Naive thymus-derived CD4-positive, alpha-beta T cell (primary cell): ENCODE data around the gene INPP5F. TPM values are rescaled to one million over a fixed set of nuclear protein-coding genes. Genes with fewer than 3 reads are reported as not detected.

Experiments
- ATAC-seq: fragments of 150-1000 bp; cut with Tn5 transposase; 2 replicates; pipeline ENCODE4 v1.10.0; 2021; ENCODE audit warnings: mild to moderate bottlenecking, moderate library complexity
- CTCF ChIA-PET: fragments of 350-600 bp; sonication (Branson Sonifier 250); formaldehyde crosslinking; loops from one replicate; lab custom pipeline; 2021; ENCODE audit warnings: antibody characterized with exemption; lab: Charles Lee
- POLR2A ChIA-PET: fragments of 350-600 bp; sonication (Branson Sonifier 250); formaldehyde crosslinking; loops from one replicate; lab custom pipeline; 2021; ENCODE audit warnings: antibody characterized with exemption, inconsistent platforms; lab: Charles Lee
- DNase-seq, 9 donors: peaks; one replicate each; pipeline versions ENCODE4 v3.0.0 to v3.0.0-alpha.2; 2020 to 2022; ENCODE audit warnings: mixed read lengths in 1 of 9
- H3K27ac ChIP-seq: one replicate; pipeline ENCODE4 v1.7.0; 2013; ENCODE audit warnings: mild to moderate bottlenecking, low read depth, low read length, moderate library complexity
- H3K27me3 ChIP-seq, 2 donors: one replicate each; pipeline ENCODE4 v1.7.0; 2013; ENCODE audit warnings: low read length in 2 of 2, mild to moderate bottlenecking in 2 of 2, moderate library complexity in 2 of 2; ENCODE audit not compliant: control insufficient read depth in 2 of 2, insufficient read depth in 2 of 2
- H3K36me3 ChIP-seq, 3 experiments: 1 replicate in 2 of 3; 2 replicates in 1 of 3; pipeline ENCODE4 v1.7.0; 2013; ENCODE audit warnings: low read length in 3 of 3, mild to moderate bottlenecking in 3 of 3, moderate library complexity in 1 of 3; ENCODE audit not compliant: insufficient read depth in 3 of 3, control insufficient read depth in 2 of 3
- H3K4me1 ChIP-seq, 2 donors: one replicate each; pipeline ENCODE4 v1.7.0; 2013; ENCODE audit warnings: low read length in 2 of 2, mild to moderate bottlenecking in 2 of 2, moderate library complexity in 1 of 2; ENCODE audit not compliant: control insufficient read depth in 2 of 2, insufficient read depth in 2 of 2
- H3K4me3 ChIP-seq: 2 replicates; pipeline ENCODE4 v1.7.0; 2013; ENCODE audit warnings: mild to moderate bottlenecking, low read length
- H3K9me3 ChIP-seq, 3 experiments: 1 replicate in 2 of 3; 2 replicates in 1 of 3; pipeline ENCODE4 v1.7.0; 2013; ENCODE audit warnings: low read length in 3 of 3; ENCODE audit not compliant: control insufficient read depth in 2 of 3
- H3K27ac Mint-ChIP-seq, 9 donors: one replicate each; pipeline ENCODE4 v1.8.0; 2020 to 2022; ENCODE audit warnings: mixed read lengths in 9 of 9, mild to moderate bottlenecking in 8 of 9, moderate library complexity in 5 of 9, inconsistent platforms in 2 of 9
- H3K27me3 Mint-ChIP-seq, 5 donors: one replicate each; pipeline ENCODE4 v1.8.0; 2021 to 2022; ENCODE audit warnings: mixed read lengths in 5 of 5, mild to moderate bottlenecking in 1 of 5
- H3K36me3 Mint-ChIP-seq, 5 donors: one replicate each; pipeline ENCODE4 v1.8.0; 2020 to 2022; ENCODE audit warnings: mixed read lengths in 5 of 5, mild to moderate bottlenecking in 3 of 5, inconsistent platforms in 1 of 5
- H3K4me1 Mint-ChIP-seq, 7 donors: one replicate each; pipeline ENCODE4 v1.8.0; 2020 to 2022; ENCODE audit warnings: mixed read lengths in 7 of 7, mild to moderate bottlenecking in 3 of 7, inconsistent platforms in 1 of 7
- H3K4me3 Mint-ChIP-seq, 10 donors: one replicate each; pipeline ENCODE4 v1.8.0; 2020 to 2022; ENCODE audit warnings: mild to moderate bottlenecking in 10 of 10, mixed read lengths in 10 of 10, moderate library complexity in 6 of 10, inconsistent platforms in 2 of 10
- H3K9me3 Mint-ChIP-seq, 11 donors: one replicate each; pipeline ENCODE4 v1.8.0; 2020 to 2022; ENCODE audit warnings: mixed read lengths in 11 of 11, mild to moderate bottlenecking in 4 of 11, inconsistent platforms in 1 of 11, moderate library complexity in 1 of 11
- intact Hi-C, 2 donors: fragments of 100-400 bp; cut with micrococcal nuclease; formaldehyde crosslinking; loops; one replicate each; pipeline ENCODE4 v1.15.1; 2023
- polyA plus RNA-seq, 2 donors: library from polyadenylated mRNA; unstranded; fragments of 300-500 nt; fragmentation: Illumina TruSeq; gene quantifications; one replicate each; pipeline ENCODE4 v1.2.3, GENCODE V29; 2021
- total RNA-seq, 6 experiments: library from RNA in 5 of 6; stranded (reverse) in 5 of 6; gene quantifications; 1 replicate in 5 of 6; 2 replicates in 1 of 6; pipeline ENCODE4 v1.2.3 and lab custom pipeline; 2021 to 2026

The INPP5F gene
- total and polyA plus RNA-seq, 7 experiments from 2014 or later = 3.4 to 12.1 (median 9.7) TPM

- Histone ChIP-seq H3K9me3 (no peaks in the 10 kb centered on the region), H3K4me1 (no peaks in the 10 kb centered on the region), H3K27me3 (no peaks in the 10 kb centered on the region), H3K36me3 (peaks cover 38 to 87% (median 49%) of the 10 kb centered on the region in 3 experiments), H3K4me3 (no peak overlapping the region), H3K27ac (no peak overlapping the region)
- Mint-ChIP-seq H3K4me3 (no peak overlapping the region), H3K36me3 (peaks cover 17 to 59% (median 41%) of the 10 kb centered on the region in 5 donors), H3K27ac (no peak overlapping the region), H3K9me3 (no peaks in the 10 kb centered on the region), H3K4me1 (peaks cover 0 to 10% (median 0%) of the 10 kb centered on the region in 7 donors), H3K27me3 (no peaks in the 10 kb centered on the region)
- ATAC-seq = peak; percentile 34
- ChIA-PET POLR2A (no interaction called here), CTCF (interaction anchor here (0.7 kb wide), 1 partner anchor 57 kb away, joined by 3 read pairs; no protein-coding TSS in a partner anchor)
- no peak for DNase-seq
- intact Hi-C loops = no loop called here
Measured at GRCh38 chr10:119845656-119846055, 119.8 kb downstream of the INPP5F start.

- ChIA-PET POLR2A (interaction anchor here (0.6 kb wide), 1 partner anchor 144 kb away, joined by 4 read pairs; no protein-coding TSS in a partner anchor), CTCF (interaction anchor here (1.0 kb wide), 1 partner anchor 12 kb away, joined by 3 read pairs; no protein-coding TSS in a partner anchor)
- H3K4me3 Mint-ChIP-seq = no peak overlapping the region
- peaks cover 0 to 10% (median 0%) of the 10 kb centered on the region in 7 donors for H3K4me1 Mint-ChIP-seq
- no peak overlapping the region for H3K27ac Mint-ChIP-seq
- no peaks in the 10 kb centered on the region for H3K27me3 Mint-ChIP-seq
- DNase-seq (no peak), ATAC-seq (no peak)
- H3K9me3 ChIP-seq = no peaks in the 10 kb centered on the region
- H3K4me1 ChIP-seq = no peaks in the 10 kb centered on the region
- no peaks in the 10 kb centered on the region for H3K9me3 Mint-ChIP-seq
- peaks cover 5 to 49% (median 36%) of the 10 kb centered on the region in 5 donors for H3K36me3 Mint-ChIP-seq
- no peak overlapping the region for H3K27ac ChIP-seq
- no peaks in the 10 kb centered on the region for H3K27me3 ChIP-seq
- H3K4me3 ChIP-seq = no peak overlapping the region
- intact Hi-C loops = no loop called here
- H3K36me3 ChIP-seq = peaks cover 24 to 72% (median 28%) of the 10 kb centered on the region in 3 experiments
Measured at GRCh38 chr10:119849031-119849789, 123.4 kb downstream of the INPP5F start.

- H3K27ac Mint-ChIP-seq = peak overlapping the region in 3 of 9 donors; percentile 32 to 76 (median 42)
- peaks cover 6 to 43% (median 30%) of the 10 kb centered on the region in 5 donors for H3K36me3 Mint-ChIP-seq
- ChIA-PET POLR2A (interaction anchor here (0.6 kb wide), 1 partner anchor 145 kb away, joined by 4 read pairs; no protein-coding TSS in a partner anchor), CTCF (no interaction called here)
- H3K4me1 Mint-ChIP-seq = peaks cover 0 to 10% (median 0%) of the 10 kb centered on the region in 7 donors
- H3K27ac ChIP-seq = no peak overlapping the region
- no peaks in the 10 kb centered on the region for H3K9me3 ChIP-seq
- H3K4me3 Mint-ChIP-seq = no peak overlapping the region
- H3K36me3 ChIP-seq = peaks cover 20 to 65% (median 20%) of the 10 kb centered on the region in 3 experiments
- ATAC-seq (no peak), DNase-seq (no peak)
- H3K4me3 ChIP-seq = no peak overlapping the region
- intact Hi-C loops = loop anchor here in 1 of 2 donors (10.0 kb wide), 1 partner anchor 485 kb away; no protein-coding TSS in a partner anchor
- H3K27me3 Mint-ChIP-seq = no peaks in the 10 kb centered on the region
- H3K9me3 Mint-ChIP-seq = no peaks in the 10 kb centered on the region
- H3K4me1 ChIP-seq = no peaks in the 10 kb centered on the region
- no peaks in the 10 kb centered on the region for H3K27me3 ChIP-seq
Measured at GRCh38 chr10:119849944-119850343, 124.1 kb downstream of the INPP5F start.

GRCh38 chr10:119852277-119852676 is 126.4 kb downstream of the INPP5F start:
- H3K4me1 Mint-ChIP-seq = peaks cover 0 to 5% (median 0%) of the 10 kb centered on the region in 7 donors
- no peaks in the 10 kb centered on the region for H3K27me3 ChIP-seq
- H3K27ac Mint-ChIP-seq = peak overlapping the region in 1 of 9 donors; percentile 32
- ATAC-seq (no peak), DNase-seq (no peak)
- H3K9me3 Mint-ChIP-seq = no peaks in the 10 kb centered on the region
- peaks cover 9 to 57% (median 9%) of the 10 kb centered on the region in 3 experiments for H3K36me3 ChIP-seq
- no peaks in the 10 kb centered on the region for H3K4me1 ChIP-seq
- H3K36me3 Mint-ChIP-seq = peaks cover 3 to 35% (median 22%) of the 10 kb centered on the region in 5 donors
- no peaks in the 10 kb centered on the region for H3K27me3 Mint-ChIP-seq
- no peak overlapping the region for H3K4me3 Mint-ChIP-seq
- ChIA-PET CTCF (interaction anchor here (0.9 to 1.0 kb wide), 3 partner anchors 10 to 243 kb away, joined by 3 to 4 read pairs (median 3); no protein-coding TSS in a partner anchor), POLR2A (no interaction called here)
- H3K4me3 ChIP-seq = no peak overlapping the region
- no peak overlapping the region for H3K27ac ChIP-seq
- no peaks in the 10 kb centered on the region for H3K9me3 ChIP-seq
- intact Hi-C loops = loop anchor here in 1 of 2 donors (10.0 kb wide), 1 partner anchor 483 kb away; no protein-coding TSS in a partner anchor

GRCh38 chr10:119852822-119853221 is 127.0 kb downstream of the INPP5F start:
- Mint-ChIP-seq H3K9me3 (no peaks in the 10 kb centered on the region), H3K4me1 (peaks cover 0 to 5% (median 0%) of the 10 kb centered on the region in 7 donors), H3K27ac (no peak overlapping the region), H3K36me3 (peaks cover 3 to 34% (median 22%) of the 10 kb centered on the region in 5 donors), H3K4me3 (no peak overlapping the region), H3K27me3 (no peaks in the 10 kb centered on the region)
- Histone ChIP-seq H3K4me3 (no peak overlapping the region), H3K27ac (no peak overlapping the region), H3K4me1 (no peaks in the 10 kb centered on the region), H3K9me3 (no peaks in the 10 kb centered on the region), H3K27me3 (no peaks in the 10 kb centered on the region), H3K36me3 (peaks cover 6 to 55% (median 8%) of the 10 kb centered on the region in 3 experiments)
- ChIA-PET POLR2A (no interaction called here), CTCF (interaction anchor here (0.9 to 1.0 kb wide), 3 partner anchors 9 to 244 kb away, joined by 3 to 4 read pairs (median 3); no protein-coding TSS in a partner anchor)
- ATAC-seq = no peak
- no peak for DNase-seq
- intact Hi-C loops = loop anchor here in 1 of 2 donors (10.0 kb wide), 1 partner anchor 482 kb away; no protein-coding TSS in a partner anchor

- DNase-seq = no peak
- ATAC-seq = no peak
- H3K4me3 ChIP-seq = no peak overlapping the region
- CTCF ChIA-PET = no interaction called here
- H3K27ac ChIP-seq = no peak overlapping the region
- Mint-ChIP-seq H3K36me3 (peaks cover 3 to 33% (median 21%) of the 10 kb centered on the region in 5 donors), H3K4me1 (peaks cover 0 to 5% (median 0%) of the 10 kb centered on the region in 7 donors), H3K27me3 (no peaks in the 10 kb centered on the region), H3K27ac (peak overlapping the region in 2 of 9 donors; percentile 33 to 65), H3K9me3 (no peaks in the 10 kb centered on the region), H3K4me3 (no peak overlapping the region)
- intact Hi-C loops = loop anchor here in 1 of 2 donors (10.0 kb wide), 1 partner anchor 481 kb away; no protein-coding TSS in a partner anchor
- no peaks in the 10 kb centered on the region for H3K9me3 ChIP-seq
- H3K36me3 ChIP-seq = peaks cover 6 to 53% (median 8%) of the 10 kb centered on the region in 3 experiments
- POLR2A ChIA-PET = no interaction called here
- H3K27me3 ChIP-seq = no peaks in the 10 kb centered on the region
- no peaks in the 10 kb centered on the region for H3K4me1 ChIP-seq
Measured at GRCh38 chr10:119853574-119853973, 127.7 kb downstream of the INPP5F start.
